Measurements from ENCODE around the gene OR2J2.

DNA sequence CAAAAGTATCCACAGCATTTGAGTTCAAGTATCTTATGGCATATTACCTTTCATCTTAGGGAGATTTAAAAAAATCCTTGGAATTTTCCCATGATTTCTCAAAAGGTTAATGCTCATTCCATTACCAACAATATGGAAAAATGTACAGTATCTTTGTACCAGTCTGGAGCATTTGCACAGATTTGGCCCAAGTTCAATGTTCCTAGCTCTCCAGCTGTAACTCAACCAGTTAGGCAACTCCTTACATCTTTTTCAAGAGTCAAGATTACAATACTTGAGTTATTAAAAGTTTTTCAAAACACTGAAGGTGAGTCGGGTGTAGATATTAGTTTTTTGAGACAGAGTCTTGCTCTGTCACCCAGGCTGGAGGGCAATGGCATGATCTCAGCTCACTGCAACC lies 1.0 kb downstream of the OR2J2 start:
- TF ChIP-seq, protein P1, sequence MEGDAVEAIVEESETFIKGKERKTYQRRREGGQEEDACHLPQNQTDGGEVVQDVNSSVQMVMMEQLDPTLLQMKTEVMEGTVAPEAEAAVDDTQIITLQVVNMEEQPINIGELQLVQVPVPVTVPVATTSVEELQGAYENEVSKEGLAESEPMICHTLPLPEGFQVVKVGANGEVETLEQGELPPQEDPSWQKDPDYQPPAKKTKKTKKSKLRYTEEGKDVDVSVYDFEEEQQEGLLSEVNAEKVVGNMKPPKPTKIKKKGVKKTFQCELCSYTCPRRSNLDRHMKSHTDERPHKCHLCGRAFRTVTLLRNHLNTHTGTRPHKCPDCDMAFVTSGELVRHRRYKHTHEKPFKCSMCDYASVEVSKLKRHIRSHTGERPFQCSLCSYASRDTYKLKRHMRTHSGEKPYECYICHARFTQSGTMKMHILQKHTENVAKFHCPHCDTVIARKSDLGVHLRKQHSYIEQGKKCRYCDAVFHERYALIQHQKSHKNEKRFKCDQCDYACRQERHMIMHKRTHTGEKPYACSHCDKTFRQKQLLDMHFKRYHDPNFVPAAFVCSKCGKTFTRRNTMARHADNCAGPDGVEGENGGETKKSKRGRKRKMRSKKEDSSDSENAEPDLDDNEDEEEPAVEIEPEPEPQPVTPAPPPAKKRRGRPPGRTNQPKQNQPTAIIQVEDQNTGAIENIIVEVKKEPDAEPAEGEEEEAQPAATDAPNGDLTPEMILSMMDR (IDR thresholded peaks at IDR 0.05 in 2 of 3, conservative IDR thresholded peaks at IDR 0.05 in 1 of 3; ENCODE audit: control insufficient read depth in 2 of 3, extremely low read depth in 1 of 3, insufficient read depth in 1 of 3, low read depth in 3 of 3, low read length in 3 of 3): no peak
- TF ChIP-seq NRF1 (conservative IDR thresholded peaks at IDR 0.05; ENCODE audit: low read depth, low read length): no peak
- no peak for TF ChIP-seq RCOR1 (conservative IDR thresholded peaks at IDR 0.05; ENCODE audit: low read depth, low read length)
- TF ChIP-seq BCL11A (IDR thresholded peaks at IDR 0.05; ENCODE audit: low read depth, low read length): no peak
- no peak for TF ChIP-seq POLR2AphosphoS5 (IDR thresholded peaks at IDR 0.05; ENCODE audit: low read length)
- no peak for TF ChIP-seq ZNF24 (IDR thresholded peaks at IDR 0.05)
- TF ChIP-seq CREB1 (IDR thresholded peaks at IDR 0.05; ENCODE audit: low read depth): no peak
- TF ChIP-seq, protein P2, sequence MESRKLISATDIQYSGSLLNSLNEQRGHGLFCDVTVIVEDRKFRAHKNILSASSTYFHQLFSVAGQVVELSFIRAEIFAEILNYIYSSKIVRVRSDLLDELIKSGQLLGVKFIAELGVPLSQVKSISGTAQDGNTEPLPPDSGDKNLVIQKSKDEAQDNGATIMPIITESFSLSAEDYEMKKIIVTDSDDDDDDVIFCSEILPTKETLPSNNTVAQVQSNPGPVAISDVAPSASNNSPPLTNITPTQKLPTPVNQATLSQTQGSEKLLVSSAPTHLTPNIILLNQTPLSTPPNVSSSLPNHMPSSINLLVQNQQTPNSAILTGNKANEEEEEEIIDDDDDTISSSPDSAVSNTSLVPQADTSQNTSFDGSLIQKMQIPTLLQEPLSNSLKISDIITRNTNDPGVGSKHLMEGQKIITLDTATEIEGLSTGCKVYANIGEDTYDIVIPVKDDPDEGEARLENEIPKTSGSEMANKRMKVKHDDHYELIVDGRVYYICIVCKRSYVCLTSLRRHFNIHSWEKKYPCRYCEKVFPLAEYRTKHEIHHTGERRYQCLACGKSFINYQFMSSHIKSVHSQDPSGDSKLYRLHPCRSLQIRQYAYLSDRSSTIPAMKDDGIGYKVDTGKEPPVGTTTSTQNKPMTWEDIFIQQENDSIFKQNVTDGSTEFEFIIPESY (IDR thresholded peaks at IDR 0.05): no peak
- TF ChIP-seq, protein P3, sequence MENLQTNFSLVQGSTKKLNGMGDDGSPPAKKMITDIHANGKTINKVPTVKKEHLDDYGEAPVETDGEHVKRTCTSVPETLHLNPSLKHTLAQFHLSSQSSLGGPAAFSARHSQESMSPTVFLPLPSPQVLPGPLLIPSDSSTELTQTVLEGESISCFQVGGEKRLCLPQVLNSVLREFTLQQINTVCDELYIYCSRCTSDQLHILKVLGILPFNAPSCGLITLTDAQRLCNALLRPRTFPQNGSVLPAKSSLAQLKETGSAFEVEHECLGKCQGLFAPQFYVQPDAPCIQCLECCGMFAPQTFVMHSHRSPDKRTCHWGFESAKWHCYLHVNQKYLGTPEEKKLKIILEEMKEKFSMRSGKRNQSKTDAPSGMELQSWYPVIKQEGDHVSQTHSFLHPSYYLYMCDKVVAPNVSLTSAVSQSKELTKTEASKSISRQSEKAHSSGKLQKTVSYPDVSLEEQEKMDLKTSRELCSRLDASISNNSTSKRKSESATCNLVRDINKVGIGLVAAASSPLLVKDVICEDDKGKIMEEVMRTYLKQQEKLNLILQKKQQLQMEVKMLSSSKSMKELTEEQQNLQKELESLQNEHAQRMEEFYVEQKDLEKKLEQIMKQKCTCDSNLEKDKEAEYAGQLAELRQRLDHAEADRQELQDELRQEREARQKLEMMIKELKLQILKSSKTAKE (IDR thresholded peaks at IDR 0.05; ENCODE audit: low read depth, poor library complexity, severe bottlenecking): no peak
- no peak for TF ChIP-seq YY1 (IDR thresholded peaks at IDR 0.05; ENCODE audit: low read depth, low read length)
- TF ChIP-seq EP300 (IDR thresholded peaks at IDR 0.05; ENCODE audit: borderline replicate concordance in 1 of 2, control insufficient read depth in 1 of 2, low read depth in 2 of 2, low read length in 2 of 2): no peak
- TF ChIP-seq, protein P4, sequence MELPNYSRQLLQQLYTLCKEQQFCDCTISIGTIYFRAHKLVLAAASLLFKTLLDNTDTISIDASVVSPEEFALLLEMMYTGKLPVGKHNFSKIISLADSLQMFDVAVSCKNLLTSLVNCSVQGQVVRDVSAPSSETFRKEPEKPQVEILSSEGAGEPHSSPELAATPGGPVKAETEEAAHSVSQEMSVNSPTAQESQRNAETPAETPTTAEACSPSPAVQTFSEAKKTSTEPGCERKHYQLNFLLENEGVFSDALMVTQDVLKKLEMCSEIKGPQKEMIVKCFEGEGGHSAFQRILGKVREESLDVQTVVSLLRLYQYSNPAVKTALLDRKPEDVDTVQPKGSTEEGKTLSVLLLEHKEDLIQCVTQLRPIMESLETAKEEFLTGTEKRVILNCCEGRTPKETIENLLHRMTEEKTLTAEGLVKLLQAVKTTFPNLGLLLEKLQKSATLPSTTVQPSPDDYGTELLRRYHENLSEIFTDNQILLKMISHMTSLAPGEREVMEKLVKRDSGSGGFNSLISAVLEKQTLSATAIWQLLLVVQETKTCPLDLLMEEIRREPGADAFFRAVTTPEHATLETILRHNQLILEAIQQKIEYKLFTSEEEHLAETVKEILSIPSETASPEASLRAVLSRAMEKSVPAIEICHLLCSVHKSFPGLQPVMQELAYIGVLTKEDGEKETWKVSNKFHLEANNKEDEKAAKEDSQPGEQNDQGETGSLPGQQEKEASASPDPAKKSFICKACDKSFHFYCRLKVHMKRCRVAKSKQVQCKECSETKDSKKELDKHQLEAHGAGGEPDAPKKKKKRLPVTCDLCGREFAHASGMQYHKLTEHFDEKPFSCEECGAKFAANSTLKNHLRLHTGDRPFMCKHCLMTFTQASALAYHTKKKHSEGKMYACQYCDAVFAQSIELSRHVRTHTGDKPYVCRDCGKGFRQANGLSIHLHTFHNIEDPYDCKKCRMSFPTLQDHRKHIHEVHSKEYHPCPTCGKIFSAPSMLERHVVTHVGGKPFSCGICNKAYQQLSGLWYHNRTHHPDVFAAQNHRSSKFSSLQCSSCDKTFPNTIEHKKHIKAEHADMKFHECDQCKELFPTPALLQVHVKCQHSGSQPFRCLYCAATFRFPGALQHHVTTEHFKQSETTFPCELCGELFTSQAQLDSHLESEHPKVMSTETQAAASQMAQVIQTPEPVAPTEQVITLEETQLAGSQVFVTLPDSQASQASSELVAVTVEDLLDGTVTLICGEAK (IDR thresholded peaks at IDR 0.05; ENCODE audit: borderline replicate concordance): no peak
- TF ChIP-seq CHD4 (IDR thresholded peaks at IDR 0.05): no peak
- TF ChIP-seq HDAC6 (IDR thresholded peaks at IDR 0.05; ENCODE audit: unreplicated experiment): no peak
